HG02763 (cell line): ENCODE measurements around the gene TTLL5.

Experiments
- ATAC-seq: cut with Tn5 transposase; IDR thresholded peaks from one replicate; pipeline ENCODE4 v1.9.1; 2021; ENCODE audit warnings: mild to moderate bottlenecking, moderate library complexity; ENCODE audit not compliant: unreplicated experiment

Gene TTLL5

DNA sequence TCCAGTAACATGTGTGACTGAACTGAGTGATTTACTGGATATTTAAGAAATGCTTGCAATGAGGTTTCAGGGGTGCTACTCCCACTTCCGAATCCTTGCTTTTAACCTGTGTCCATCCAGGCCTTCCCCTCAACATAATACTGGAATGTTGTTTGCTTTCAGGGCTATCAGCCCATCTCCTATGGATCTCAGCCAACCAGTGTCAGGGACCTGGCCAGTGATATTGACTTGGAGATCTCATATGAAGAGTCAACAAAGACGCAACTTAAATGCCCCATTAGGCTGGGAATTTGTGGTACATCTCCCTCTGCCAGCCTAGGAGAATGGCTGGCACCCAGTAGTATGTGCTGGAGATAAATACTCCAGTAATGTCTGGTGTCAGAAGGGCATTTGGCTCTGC lies 323.6 kb downstream of the TTLL5 start:
- ATAC-seq, result no peak

GRCh38 chr14:75985618-75986438 lies 324.8 kb downstream of the TTLL5 start, which contains the start of gene IFT43:
Gene IFT43 (plus strand): TSS chr14:75985763. CDS start chr14:75985787, 24 bp downstream.
- ATAC-seq, result peak; percentile 74

- ATAC-seq, result no peak
These were observed 325.4 kb downstream of the TTLL5 start for GRCh38 chr14:75986439-75986765.

DNA sequence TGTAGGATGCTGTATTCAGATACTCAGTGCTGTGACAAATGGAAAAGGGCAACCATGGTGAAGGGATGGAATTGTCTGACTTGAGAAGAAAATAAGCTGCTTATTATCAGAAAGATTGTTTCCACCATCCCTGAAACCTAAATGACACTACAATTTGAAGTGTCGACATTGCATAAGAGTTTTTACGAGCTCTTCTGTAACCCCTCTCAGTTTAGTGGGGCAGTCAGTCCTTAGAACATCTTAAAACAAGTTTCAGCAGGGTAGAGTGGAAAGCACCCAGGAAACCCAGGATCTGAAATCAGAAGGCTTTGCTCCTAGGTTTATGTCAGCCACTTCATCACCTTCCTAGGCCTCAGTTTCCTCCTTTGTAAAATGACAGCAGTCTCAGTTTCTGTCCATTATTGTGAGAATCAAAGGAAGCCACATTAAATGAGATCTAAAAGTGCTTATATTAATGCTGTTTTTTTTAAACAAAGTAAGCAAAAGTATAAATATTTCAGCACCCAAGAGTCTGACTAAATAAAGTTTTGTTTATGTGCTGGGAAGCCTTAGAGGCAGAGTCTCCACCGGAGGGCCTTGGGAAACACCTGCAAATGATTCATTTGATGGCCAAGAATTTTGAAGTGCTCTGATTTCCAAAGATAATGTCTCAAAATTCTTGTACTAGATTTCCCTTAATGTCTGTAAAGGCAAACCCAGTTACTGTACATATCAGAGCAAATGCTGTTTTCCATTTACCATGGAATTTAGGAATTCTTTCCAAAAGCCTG lies 326.3 kb downstream of the TTLL5 start:
- no peak for ATAC-seq

GRCh38 chr14:75989134-75989533 lies 328.1 kb downstream of the TTLL5 start:
- ATAC-seq, result no peak

DNA sequence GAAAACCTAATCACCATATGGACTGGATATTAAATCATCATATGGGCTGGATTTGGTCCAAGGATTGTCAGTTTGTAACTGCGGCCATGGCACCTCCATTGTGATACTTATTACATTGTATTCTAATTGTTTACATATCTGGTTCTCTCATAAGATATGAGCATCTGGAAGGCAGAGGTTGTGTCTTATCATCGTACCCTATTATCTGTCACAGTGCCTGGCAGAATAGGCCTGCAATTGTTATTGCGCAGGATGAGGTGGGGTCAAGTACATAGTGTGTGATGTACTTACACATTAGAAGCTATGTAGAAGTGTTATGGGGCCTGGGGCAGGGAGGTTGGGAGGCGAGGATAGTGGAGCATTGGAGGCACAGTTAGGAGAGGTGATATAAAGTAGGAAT lies 329.3 kb downstream of the TTLL5 start:
- ATAC-seq, result no peak

DNA sequence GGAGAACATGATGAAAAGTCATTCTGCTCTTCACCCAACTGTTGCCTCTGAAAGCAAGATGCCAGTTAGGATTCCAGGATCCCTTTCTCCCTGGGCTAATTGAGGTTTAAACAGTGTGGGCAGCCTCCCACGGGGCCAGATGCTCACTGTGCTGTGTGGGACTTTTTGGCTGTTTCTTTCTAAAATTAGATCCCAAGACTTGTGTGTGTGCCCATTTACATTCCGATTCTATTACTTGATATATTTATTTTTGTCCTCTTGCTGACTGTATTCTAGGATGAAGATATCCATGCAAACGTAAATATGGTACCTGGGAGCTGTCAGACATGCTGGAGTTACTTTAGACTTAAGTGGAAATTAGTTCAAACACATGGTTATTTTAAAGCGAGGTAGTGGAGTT lies 330.7 kb downstream of the TTLL5 start:
- ATAC-seq, result no peak

DNA sequence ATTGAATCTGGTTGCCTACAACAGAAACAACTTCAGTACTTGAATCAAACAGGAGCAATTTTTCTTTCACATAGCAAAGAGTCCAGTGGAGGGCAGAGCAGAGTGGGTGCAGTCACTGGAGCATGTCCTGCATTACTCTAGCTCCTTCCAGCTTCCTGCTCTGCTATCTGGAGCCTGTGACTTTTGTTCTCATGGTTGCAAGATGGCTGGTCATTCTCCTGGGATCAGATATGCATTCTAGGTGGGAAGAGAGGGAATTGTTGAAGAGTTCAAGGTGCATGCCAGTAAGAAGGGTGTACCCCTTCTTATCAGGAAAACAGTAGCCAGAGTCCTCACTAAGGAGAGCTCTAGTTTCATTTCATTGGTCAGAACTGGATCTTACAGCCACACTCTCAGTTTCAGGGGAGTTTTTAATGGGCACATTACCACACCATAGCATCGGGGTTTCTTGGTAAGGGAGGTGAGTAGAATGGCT lies 332.6 kb downstream of the TTLL5 start:
- no peak for ATAC-seq

GRCh38 chr14:75995372-75996041 lies 334.5 kb downstream of the TTLL5 start:
- no peak for ATAC-seq

DNA sequence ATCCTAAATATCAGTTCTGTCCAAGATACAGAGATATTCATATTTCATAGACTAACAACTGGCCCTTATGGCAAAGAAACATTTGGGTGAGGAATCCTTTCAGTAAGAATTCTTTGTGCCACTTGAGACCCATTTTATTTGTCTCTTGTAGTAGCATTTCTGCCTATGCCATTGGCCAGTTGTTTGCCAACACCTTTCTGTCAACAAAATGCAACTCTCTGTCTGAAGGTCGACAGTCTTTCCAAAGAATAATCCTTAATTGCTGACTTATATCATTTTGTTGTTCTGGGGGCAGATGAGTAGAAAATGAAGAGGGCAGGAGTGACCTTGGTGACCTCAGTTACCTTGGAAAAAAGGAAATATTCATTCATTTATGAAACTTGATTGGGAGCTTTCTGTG lies 335.4 kb downstream of the TTLL5 start:
- ATAC-seq, result no peak

- ATAC-seq, result no peak
These were observed 338.6 kb downstream of the TTLL5 start for GRCh38 chr14:75999511-76000190.

DNA sequence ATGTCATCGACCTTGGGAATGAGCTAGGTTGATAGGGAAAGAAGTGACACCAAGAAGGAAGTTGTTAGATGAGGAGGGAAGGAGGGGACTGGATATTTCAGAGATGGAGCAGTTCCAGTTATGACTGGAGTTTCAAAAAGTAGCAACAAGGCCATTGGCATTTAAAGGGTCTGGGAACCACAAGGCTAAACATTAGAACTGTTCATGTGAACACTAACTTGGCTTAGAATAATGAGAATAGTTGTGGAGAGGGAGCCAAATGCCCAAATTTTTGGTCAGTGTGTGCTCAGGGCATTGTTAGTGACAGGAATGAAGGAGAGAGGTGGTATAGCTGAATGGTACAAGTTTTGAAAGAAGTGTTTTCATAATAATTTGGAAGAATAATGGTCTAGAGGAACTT lies 341.3 kb downstream of the TTLL5 start:
- no peak for ATAC-seq
